H9 (cell line): ENCODE data around the gene IQCM. TPM values are rescaled to one million over a fixed set of nuclear protein-coding genes. Genes with fewer than 3 reads are reported as not detected.
"Not testable (repeated sequence)": the region's sequence is repeated elsewhere in the genome, so short reads cannot be mapped to it uniquely, and the experiment has no call there.

Experiments used
- DNase-seq: peaks from one replicate; pipeline ENCODE4 v3.0.0-alpha.2; 2017
- H2AFZ ChIP-seq: one replicate; pipeline ENCODE4 v1.6.1; 2013; ENCODE audit warnings: mild to moderate bottlenecking, low read length, control low read depth, moderate library complexity
- H2AK5ac ChIP-seq: 2 replicates; pipeline ENCODE4 v1.6.1; 2013; ENCODE audit warnings: low read length, control low read depth, mixed read lengths; ENCODE audit not compliant: insufficient read length
- H2BK120ac ChIP-seq: one replicate; pipeline ENCODE4 v1.6.1; 2013; ENCODE audit warnings: low read depth, mild to moderate bottlenecking, low read length, control low read depth, inconsistent platforms; ENCODE audit not compliant: poor library complexity, severe bottlenecking
- H2BK12ac ChIP-seq: 2 replicates; pipeline ENCODE4 v1.6.1; 2013; ENCODE audit warnings: low read length, control low read depth, mixed read lengths, low read depth; ENCODE audit not compliant: insufficient read length
- H2BK15ac ChIP-seq: 2 replicates; pipeline ENCODE4 v1.6.1; 2013; ENCODE audit warnings: low read depth, low read length, control low read depth
- H2BK20ac ChIP-seq: one replicate; pipeline ENCODE4 v1.6.1; 2013; ENCODE audit warnings: low read depth, mild to moderate bottlenecking, low read length, control low read depth, inconsistent platforms; ENCODE audit not compliant: poor library complexity, severe bottlenecking
- H2BK5ac ChIP-seq: 2 replicates; pipeline ENCODE4 v1.6.1; 2013; ENCODE audit warnings: low read length, control low read depth, mixed read lengths; ENCODE audit not compliant: insufficient read length
- H3K14ac ChIP-seq: 2 replicates; pipeline ENCODE4 v1.6.1; 2013; ENCODE audit warnings: low read length, control low read depth; ENCODE audit not compliant: insufficient read depth
- H3K18ac ChIP-seq: 2 replicates; pipeline ENCODE4 v1.6.1; 2013; ENCODE audit warnings: low read depth, mild to moderate bottlenecking, mixed read lengths, low read length, control low read depth; ENCODE audit not compliant: insufficient read length
- H3K23ac ChIP-seq: 2 replicates; pipeline ENCODE4 v1.6.1; 2013; ENCODE audit warnings: low read length, control low read depth, mixed read lengths, low read depth; ENCODE audit not compliant: insufficient read length
- H3K23me2 ChIP-seq: 2 replicates; pipeline ENCODE4 v1.6.1; 2013; ENCODE audit warnings: low read depth, mild to moderate bottlenecking, mixed read lengths, low read length, control low read depth; ENCODE audit not compliant: insufficient read length, poor library complexity, severe bottlenecking
- H3K27ac ChIP-seq: 2 replicates; pipeline ENCODE4 v1.5.1; 2013; ENCODE audit warnings: low read length, control low read depth, mixed read lengths, low read depth; ENCODE audit not compliant: insufficient read length
- H3K27me3 ChIP-seq: 2 replicates; pipeline ENCODE4 v1.6.1; 2013; ENCODE audit warnings: low read length, control low read depth, inconsistent platforms; ENCODE audit not compliant: insufficient read depth
- H3K4ac ChIP-seq: 2 replicates; pipeline ENCODE4 v1.6.1; 2013; ENCODE audit warnings: low read depth, mild to moderate bottlenecking, control low read depth, inconsistent platforms, low read length, moderate library complexity
- H3K4me1 ChIP-seq: 2 replicates; pipeline ENCODE4 v1.6.1; 2013; ENCODE audit warnings: low read length, control low read depth, inconsistent platforms; ENCODE audit not compliant: insufficient read depth
- H3K4me2 ChIP-seq: 2 replicates; pipeline ENCODE4 v1.6.1; 2013; ENCODE audit warnings: low read length, control low read depth, mixed read lengths; ENCODE audit not compliant: insufficient read length, insufficient read depth
- H3K56ac ChIP-seq: 2 replicates; pipeline ENCODE4 v1.6.1; 2013; ENCODE audit warnings: low read depth, mild to moderate bottlenecking, mixed read lengths, low read length, control low read depth; ENCODE audit not compliant: insufficient read length
- H3K79me1 ChIP-seq: 2 replicates; pipeline ENCODE4 v1.6.1; 2013; ENCODE audit warnings: low read depth, mild to moderate bottlenecking, moderate library complexity, low read length, control low read depth, inconsistent platforms; ENCODE audit not compliant: insufficient read depth, poor library complexity, severe bottlenecking
- H3K79me2 ChIP-seq: 2 replicates; pipeline ENCODE4 v1.6.1; 2013; ENCODE audit warnings: low read length, control low read depth, inconsistent platforms; ENCODE audit not compliant: insufficient read depth
- H3K9ac ChIP-seq: 2 replicates; pipeline ENCODE4 v1.6.1; 2013; ENCODE audit warnings: low read length, control low read depth, mixed read lengths; ENCODE audit not compliant: insufficient read length; ENCODE audit errors: extremely low read depth
- H3K9me3 ChIP-seq: one replicate; pipeline ENCODE4 v1.6.1; 2013; ENCODE audit warnings: low read depth, low read length, inconsistent platforms; ENCODE audit not compliant: control insufficient read depth
- H3T11ph ChIP-seq: one replicate; pipeline ENCODE4 v1.6.1; 2013; ENCODE audit warnings: mild to moderate bottlenecking, low read length, control low read depth, inconsistent platforms
- H4K20me1 ChIP-seq: one replicate; pipeline ENCODE4 v1.6.1; 2013; ENCODE audit not compliant: control insufficient read depth, insufficient read length, insufficient read depth
- H4K5ac ChIP-seq: 2 replicates; pipeline ENCODE4 v1.6.1; 2013; ENCODE audit warnings: low read depth, mild to moderate bottlenecking, mixed read lengths, low read length, control low read depth; ENCODE audit not compliant: insufficient read length
- H4K8ac ChIP-seq: replicated peaks from 2 replicates; pipeline ENCODE4 v1.6.1; 2013; ENCODE audit warnings: low read length, control low read depth, mixed read lengths, low read depth; ENCODE audit not compliant: insufficient read length
- H4K91ac ChIP-seq: 2 replicates; pipeline ENCODE4 v1.6.1; 2013; ENCODE audit warnings: low read depth, mild to moderate bottlenecking, moderate library complexity, mixed read lengths, low read length, control low read depth; ENCODE audit not compliant: insufficient read length
- H3K27ac Mint-ChIP-seq, 3 experiments: 2 replicates in 2 of 3; 3 replicates in 1 of 3; pipeline ENCODE4 v1.8.0; 2020 to 2021; ENCODE audit warnings: mixed read lengths in 3 of 3, mild to moderate bottlenecking in 1 of 3, moderate library complexity in 1 of 3
- H3K27me3 Mint-ChIP-seq: 2 replicates; pipeline ENCODE4 v1.8.0; 2021; ENCODE audit warnings: low read depth, mild to moderate bottlenecking, moderate library complexity, mixed read lengths
- H3K36me3 Mint-ChIP-seq, 3 experiments: 2 replicates in 2 of 3; 3 replicates in 1 of 3; pipeline ENCODE4 v1.8.0; 2020 to 2021; ENCODE audit warnings: low read depth in 3 of 3, mixed read lengths in 3 of 3; ENCODE audit not compliant: insufficient read depth in 1 of 3
- H3K4me1 Mint-ChIP-seq, 2 experiments: 2 replicates each; pipeline ENCODE4 v1.8.0; 2020; ENCODE audit warnings: mixed read lengths in 2 of 2
- H3K4me3 Mint-ChIP-seq, 2 experiments: 2 replicates in 1 of 2; 3 replicates in 1 of 2; pipeline ENCODE4 v1.8.0; 2020 to 2021; ENCODE audit warnings: mild to moderate bottlenecking in 2 of 2, mixed read lengths in 2 of 2, moderate library complexity in 1 of 2
- H3K9me3 Mint-ChIP-seq, 2 experiments: 2 replicates in 1 of 2; 3 replicates in 1 of 2; pipeline ENCODE4 v1.8.0; 2020; ENCODE audit warnings: mild to moderate bottlenecking in 2 of 2, mixed read lengths in 2 of 2, moderate library complexity in 1 of 2
- WGBS: extraction: QIAGEN DNeasy Blood & Tissue Kit; methylation state at CpG from one replicate; pipeline ENCODE4 v1.1.7; 2013; ENCODE audit warnings: missing lambda C conversion rate, low lambda C conversion rate, mixed read lengths; ENCODE audit not compliant: insufficient read length; ENCODE audit errors: extremely low coverage; 5-methylcytosine and 5-hydroxymethylcytosine counted together
- total RNA-seq: library from RNA; stranded (reverse); gene quantifications from 2 replicates; pipeline ENCODE4 v1.2.1, GENCODE V29; 2021
- TF ChIP-seq, protein P1 (sequence below): fragments of 200-600 bp; sonication (generic); conservative IDR thresholded peaks from 3 replicates; pipeline ENCODE4 v1.8.0; 2021; ENCODE audit warnings: antibody characterized with exemption, mild to moderate bottlenecking

The IQCM gene
- total RNA-seq, 1 experiment from 2014 or later = 0.15 TPM

DNA sequence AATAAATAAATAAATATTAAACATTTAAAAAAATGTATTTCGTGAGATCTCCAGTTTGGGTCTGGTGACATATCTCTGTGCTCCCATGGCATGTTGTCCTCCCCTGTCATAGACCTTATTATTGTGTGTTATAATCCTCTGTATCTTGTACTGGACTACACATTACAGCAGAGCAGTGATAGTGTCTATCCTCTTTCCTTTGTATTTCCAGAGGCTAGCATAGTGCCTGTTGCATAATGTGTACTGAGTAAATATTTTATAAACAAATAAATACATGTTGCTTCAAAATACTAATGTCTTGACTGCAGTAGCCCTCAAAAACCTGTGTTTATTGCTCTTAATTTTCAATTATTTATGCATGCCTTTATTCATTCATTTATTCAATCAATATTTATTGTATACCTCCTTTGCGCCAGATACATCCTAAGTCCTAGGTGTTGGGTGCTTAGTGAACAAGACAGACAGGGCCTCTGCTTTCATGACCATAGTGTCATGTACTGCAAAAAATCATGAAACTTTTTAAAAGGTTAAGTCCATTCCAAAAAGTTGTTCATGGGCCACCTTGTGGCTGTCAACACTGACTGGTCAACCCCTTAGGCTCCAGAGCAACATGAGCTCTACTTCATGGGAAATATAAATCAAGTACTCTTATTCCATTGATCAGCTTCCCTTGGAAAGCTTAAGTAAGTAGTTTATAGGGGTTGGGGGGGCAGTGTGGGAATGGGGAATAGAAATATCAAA lies 303.9 kb downstream of the IQCM start:
- H2BK120ac ChIP-seq = no peak overlapping the region
- H2BK20ac ChIP-seq = no peak overlapping the region
- no peak overlapping the region for H2AK5ac ChIP-seq
- no peak overlapping the region for H2BK12ac ChIP-seq
- no peak overlapping the region for H3K27ac ChIP-seq
- H3K4me3 Mint-ChIP-seq = no peak overlapping the region
- no peak overlapping the region for H3K27ac Mint-ChIP-seq
- peaks cover 23 to 24% of the 10 kb centered on the region in 2 experiments for H3K9me3 Mint-ChIP-seq
- no CpG with 5 or more reads among the region's 2 CpGs for WGBS
- no peak overlapping the region for H3K56ac ChIP-seq
- H3K9ac ChIP-seq = no peak overlapping the region
- H3K27me3 ChIP-seq = no peaks in the 10 kb centered on the region
- H3K4me1 Mint-ChIP-seq = peaks cover 5 to 9% of the 10 kb centered on the region in 2 experiments; a peak in 3 of 4 replicates
- no peaks in the 10 kb centered on the region for H3K23me2 ChIP-seq
- DNase-seq = no peak
- no peaks in the 10 kb centered on the region for H4K20me1 ChIP-seq
- H3K18ac ChIP-seq = no peak overlapping the region
- no peak overlapping the region for H3K14ac ChIP-seq
- H3K4ac ChIP-seq = no peak overlapping the region
- H2BK15ac ChIP-seq = no peak overlapping the region
- no peak overlapping the region for H4K8ac ChIP-seq
- no peak overlapping the region for H2BK5ac ChIP-seq
- H4K91ac ChIP-seq = no peak overlapping the region
- no peaks in the 10 kb centered on the region for H3K9me3 ChIP-seq
- no peak overlapping the region for H3T11ph ChIP-seq
- H3K79me1 ChIP-seq = no peaks in the 10 kb centered on the region
- no peak overlapping the region for H4K5ac ChIP-seq
- no peaks in the 10 kb centered on the region for H3K4me1 ChIP-seq
- peaks cover 16 to 25% (median 23%) of the 10 kb centered on the region in 3 experiments for H3K36me3 Mint-ChIP-seq
- no peak overlapping the region for H2AFZ ChIP-seq
- H3K27me3 Mint-ChIP-seq = no peaks in the 10 kb centered on the region
- H3K23ac ChIP-seq = no peak overlapping the region
- no peak overlapping the region for H3K4me2 ChIP-seq
- TF ChIP-seq, protein P1, sequence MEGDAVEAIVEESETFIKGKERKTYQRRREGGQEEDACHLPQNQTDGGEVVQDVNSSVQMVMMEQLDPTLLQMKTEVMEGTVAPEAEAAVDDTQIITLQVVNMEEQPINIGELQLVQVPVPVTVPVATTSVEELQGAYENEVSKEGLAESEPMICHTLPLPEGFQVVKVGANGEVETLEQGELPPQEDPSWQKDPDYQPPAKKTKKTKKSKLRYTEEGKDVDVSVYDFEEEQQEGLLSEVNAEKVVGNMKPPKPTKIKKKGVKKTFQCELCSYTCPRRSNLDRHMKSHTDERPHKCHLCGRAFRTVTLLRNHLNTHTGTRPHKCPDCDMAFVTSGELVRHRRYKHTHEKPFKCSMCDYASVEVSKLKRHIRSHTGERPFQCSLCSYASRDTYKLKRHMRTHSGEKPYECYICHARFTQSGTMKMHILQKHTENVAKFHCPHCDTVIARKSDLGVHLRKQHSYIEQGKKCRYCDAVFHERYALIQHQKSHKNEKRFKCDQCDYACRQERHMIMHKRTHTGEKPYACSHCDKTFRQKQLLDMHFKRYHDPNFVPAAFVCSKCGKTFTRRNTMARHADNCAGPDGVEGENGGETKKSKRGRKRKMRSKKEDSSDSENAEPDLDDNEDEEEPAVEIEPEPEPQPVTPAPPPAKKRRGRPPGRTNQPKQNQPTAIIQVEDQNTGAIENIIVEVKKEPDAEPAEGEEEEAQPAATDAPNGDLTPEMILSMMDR = no peak
- no peaks in the 10 kb centered on the region for H3K79me2 ChIP-seq

DNA sequence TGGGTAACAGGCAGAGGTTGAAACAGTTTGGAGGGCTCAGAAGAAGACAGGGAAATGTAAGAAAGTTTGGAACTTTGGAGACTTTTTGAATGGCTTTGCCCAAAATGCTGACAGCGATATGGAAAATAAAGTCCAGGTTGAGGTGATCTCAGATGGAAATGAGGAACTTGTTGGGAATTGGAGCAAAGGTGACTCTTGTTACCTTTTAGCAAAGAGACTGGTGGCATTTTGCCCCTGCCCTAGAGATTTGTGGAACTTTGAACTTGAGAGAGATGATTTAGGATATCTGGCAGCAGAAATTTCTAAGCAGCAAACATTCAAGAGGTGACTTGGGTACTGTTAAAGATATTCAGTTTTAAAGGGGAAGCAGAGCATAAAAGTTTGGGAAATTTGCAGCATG lies 308.3 kb downstream of the IQCM start:
- H3K27ac Mint-ChIP-seq, H2BK20ac ChIP-seq, H4K5ac ChIP-seq, H2BK120ac ChIP-seq, H2AFZ ChIP-seq, H3K27me3 ChIP-seq, H3K4ac ChIP-seq, H3K9me3 ChIP-seq, H3K4me1 ChIP-seq, DNase-seq, H2BK5ac ChIP-seq, H3K23ac ChIP-seq, H3K4me2 ChIP-seq, H3K14ac ChIP-seq, H2AK5ac ChIP-seq, H3K4me3 Mint-ChIP-seq, H3K18ac ChIP-seq, H3T11ph ChIP-seq, H3K27me3 Mint-ChIP-seq, H3K4me1 Mint-ChIP-seq, H4K91ac ChIP-seq, H3K79me2 ChIP-seq, H2BK15ac ChIP-seq, H3K79me1 ChIP-seq, H4K8ac ChIP-seq, H3K23me2 ChIP-seq, H4K20me1 ChIP-seq, H3K9ac ChIP-seq, H3K27ac ChIP-seq, H3K56ac ChIP-seq, H2BK12ac ChIP-seq: not testable (repeated sequence)
- Mint-ChIP-seq H3K36me3 (peaks cover 16 to 25% (median 23%) of the 10 kb centered on the region in 3 experiments), H3K9me3 (peaks cover 23 to 24% of the 10 kb centered on the region in 2 experiments)
- WGBS = no CpG with 5 or more reads among the region's 1 CpG
